ENCODE results near the gene PYHIN1.
"Not testable (repeated sequence)": the region's sequence is repeated elsewhere in the genome, so short reads cannot be mapped to it uniquely, and the experiment has no call there.

The PYHIN1 gene

GRCh38 chr1:158984386-158984785, 53.0 kb downstream of the PYHIN1 start:
- DNase-seq, result no peak

- DNase-seq, result no peak
These were observed 58.1 kb downstream of the PYHIN1 start for GRCh38 chr1:158989424-158989823.

- DNase-seq, result no peak
These were observed 61.5 kb downstream of the PYHIN1 start for GRCh38 chr1:158992787-158993312.

DNA sequence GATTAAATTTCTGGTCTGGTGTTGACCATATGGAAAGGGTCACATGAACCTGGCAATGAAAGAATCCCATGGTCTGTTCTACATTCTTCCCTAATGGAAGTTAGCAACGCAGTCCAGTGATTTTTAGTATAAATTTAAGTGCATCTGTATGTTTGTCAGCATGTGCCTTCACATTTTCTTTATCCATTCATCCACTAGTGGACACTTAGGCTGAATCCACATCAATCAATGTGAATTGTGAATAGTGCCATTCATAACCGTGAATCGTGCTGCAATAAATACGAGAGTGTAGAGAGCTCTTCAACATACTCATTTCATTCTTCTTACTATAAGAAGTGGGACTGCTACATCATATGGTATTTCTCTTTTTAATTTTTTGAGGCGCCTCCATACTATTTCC, 65.6 kb downstream of the PYHIN1 start:
- DNase-seq, result no peak

DNA sequence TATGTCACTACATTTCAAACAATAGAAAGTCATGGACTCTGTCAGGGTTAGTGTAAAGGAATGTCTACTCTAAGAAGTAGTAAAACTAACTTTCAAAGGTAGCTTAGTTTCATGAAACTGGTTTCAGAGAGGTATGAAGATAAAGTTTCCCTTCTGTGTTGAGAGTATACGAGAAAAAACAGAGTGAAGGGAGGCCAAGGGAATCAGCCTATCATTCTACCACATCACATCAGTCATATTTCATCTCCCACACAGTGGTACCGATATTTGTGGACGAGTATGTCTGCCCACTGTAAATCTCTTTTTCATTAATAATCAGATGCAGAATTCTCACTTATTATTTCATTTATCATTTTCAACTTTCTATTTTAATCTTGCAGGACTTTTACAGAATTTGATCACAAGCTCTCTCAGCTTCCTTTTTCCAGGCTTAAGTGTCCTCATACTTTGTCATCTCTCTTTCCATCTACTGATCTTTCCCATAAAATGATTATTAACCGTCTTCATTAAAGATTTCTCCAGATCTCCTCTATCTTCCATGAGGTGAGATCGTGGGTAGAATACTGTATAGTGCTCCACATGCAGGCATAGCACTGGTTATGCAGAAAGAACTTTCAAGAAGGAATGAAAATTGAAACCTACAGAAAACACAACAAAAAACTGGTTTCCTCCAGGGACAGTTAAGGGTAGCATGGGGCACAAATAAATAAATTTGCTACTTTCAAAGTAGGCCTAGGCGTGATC, 66.9 kb downstream of the PYHIN1 start:
- no peak for DNase-seq

GRCh38 chr1:158998781-158999161, 67.4 kb downstream of the PYHIN1 start:
- DNase-seq, result peak; percentile 80

- DNase-seq, result no peak
These were observed 68.1 kb downstream of the PYHIN1 start for GRCh38 chr1:158999316-159000069.

- no peak for DNase-seq
These were observed 68.7 kb downstream of the PYHIN1 start for GRCh38 chr1:159000070-159000409.

GRCh38 chr1:159000625-159001024, 69.3 kb downstream of the PYHIN1 start:
- DNase-seq, result no peak

- DNase-seq, result no peak
These were observed 73.8 kb downstream of the PYHIN1 start for GRCh38 chr1:159005161-159005560.

DNA sequence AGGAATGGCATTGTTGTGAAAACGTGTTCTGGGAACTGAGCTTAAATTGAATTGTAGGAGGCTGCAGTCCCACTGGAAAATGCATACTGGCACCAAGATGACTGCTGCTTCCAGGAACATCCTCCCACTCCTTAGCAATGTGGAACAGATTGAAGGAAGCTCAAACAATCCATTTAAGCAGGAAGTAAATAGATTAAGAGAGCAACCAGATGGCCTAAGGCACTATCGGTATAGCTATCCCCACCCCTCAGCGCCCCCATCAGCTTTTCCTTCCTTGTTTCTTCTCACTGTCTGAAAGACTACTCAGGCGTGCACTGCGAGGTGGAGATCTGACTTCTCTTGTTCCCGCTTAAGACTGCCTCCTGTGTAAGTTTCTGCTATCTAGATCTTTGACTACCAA, 74.3 kb downstream of the PYHIN1 start:
- DNase-seq, result no peak

DNA sequence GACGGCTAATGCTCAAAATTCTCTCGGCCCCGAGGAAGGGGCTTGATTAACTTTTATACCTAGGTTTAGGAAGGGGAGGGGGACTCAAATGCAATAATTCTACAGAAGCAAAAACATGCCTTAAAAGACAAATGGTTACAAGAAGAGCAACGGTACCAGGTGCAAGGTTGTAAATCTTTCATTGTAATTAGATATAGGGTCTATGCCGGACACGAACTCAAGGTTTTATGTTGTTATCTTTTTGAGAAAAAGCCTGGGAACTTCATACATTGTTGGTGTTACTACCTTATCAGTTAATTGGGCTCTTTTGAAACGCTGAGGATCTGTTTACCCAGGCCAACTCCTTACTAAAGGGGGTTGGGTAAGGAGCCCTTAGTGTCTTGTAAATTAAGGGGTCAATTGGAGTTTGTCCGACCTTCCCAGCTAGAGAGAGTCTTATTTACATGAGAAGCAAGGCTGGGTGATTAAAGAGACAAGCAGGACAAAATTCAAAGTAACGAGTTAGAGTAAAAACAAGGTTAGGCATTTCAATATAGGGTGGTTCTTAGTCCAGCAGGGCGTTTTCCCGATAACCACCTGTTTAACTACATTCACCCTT, 75.0 kb downstream of the PYHIN1 start:
- not testable (repeated sequence) for DNase-seq

DNA sequence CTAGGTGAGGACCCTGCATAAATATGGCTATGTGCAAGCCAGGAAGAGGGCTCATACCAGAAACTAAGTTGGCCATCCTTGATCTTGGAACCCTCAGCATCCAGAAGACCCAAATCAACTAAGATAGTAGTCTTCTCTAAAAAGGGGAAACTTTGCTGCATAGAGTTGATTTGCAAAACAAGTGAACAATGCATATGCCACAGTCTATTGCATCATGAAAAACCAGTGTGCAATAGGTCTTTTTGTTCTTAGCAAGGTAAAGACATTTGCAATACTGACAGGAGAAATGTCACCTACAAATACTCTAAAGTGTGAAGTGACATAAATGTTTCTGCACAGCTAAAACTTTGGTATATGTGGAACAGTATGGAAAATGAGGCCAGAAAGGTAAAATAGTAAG, 76.4 kb downstream of the PYHIN1 start:
- DNase-seq, result no peak

- DNase-seq, result peak; percentile 20
These were observed 77.4 kb downstream of the PYHIN1 start for GRCh38 chr1:159008744-159009188.

DNA sequence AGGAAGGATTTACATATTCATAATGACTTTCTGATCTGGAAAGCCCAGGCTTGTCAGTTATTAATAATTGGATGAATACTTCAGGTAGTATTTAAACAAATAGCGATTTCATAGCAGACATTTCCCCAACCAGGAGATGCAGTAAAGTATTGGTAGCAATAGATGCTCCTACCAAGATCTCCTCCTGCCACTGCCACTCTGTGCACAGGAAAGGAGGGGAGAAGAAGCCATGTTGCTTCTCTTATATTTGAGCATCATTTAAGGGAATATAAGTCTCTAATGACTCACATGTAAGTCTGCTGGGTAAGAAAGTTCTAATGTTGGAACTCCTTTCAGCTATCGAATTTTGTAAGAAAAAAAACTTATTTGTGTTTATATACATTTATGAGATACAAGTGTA, 77.9 kb downstream of the PYHIN1 start:
- peak; percentile 16 for DNase-seq

- DNase-seq, result peak; percentile 85
These were observed 78.5 kb downstream of the PYHIN1 start, which contains the start of gene IFI16 for GRCh38 chr1:159009704-159010361. Gene IFI16, plus strand, starts transcription at chr1:159009907. Its CDS starts 4,774 bp downstream, at chr1:159014681.

DNA sequence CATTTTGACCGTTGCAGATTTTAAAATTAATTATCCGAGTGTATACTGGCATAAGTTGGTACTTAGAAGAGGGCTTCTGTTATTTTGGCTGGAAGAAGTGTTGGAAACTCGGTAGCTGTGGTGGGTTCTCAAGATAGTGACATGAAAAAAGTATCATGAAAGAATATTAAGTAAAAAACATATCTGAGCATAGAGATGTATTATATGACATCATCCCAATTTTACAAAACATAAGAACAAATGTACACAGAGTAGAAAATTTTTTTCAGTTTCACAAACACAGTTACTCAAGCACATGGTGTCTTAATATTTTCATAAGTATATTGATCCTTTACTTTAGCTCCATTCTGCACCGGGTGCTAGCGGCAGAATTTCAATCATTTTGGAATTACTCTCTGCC, 79.0 kb downstream of the PYHIN1 start:
- no peak for DNase-seq

DNA sequence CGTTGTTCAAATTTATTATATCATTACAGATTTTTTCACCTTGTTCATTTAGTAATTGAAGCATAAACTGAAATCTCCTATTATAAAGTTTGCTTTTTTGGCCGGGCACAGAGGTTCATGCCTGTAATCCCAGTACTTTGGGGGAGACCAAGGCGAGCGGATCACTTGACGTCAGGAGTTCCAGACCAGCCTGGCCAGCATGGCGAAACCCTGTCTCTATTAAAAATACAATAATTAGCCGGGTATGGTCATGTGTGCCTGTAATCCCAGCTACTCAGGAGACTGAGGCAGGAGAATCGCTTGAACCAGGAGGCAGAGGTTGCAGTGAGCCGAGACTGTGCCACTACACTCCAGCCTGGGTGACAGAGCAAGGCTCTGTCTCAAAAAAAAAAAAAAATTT, 79.6 kb downstream of the PYHIN1 start:
- peak; percentile 15 for DNase-seq

GRCh38 chr1:159011751-159012150, 80.4 kb downstream of the PYHIN1 start:
- DNase-seq, result no peak

GRCh38 chr1:159012495-159012894, 81.1 kb downstream of the PYHIN1 start:
- DNase-seq, result peak; percentile 87

GRCh38 chr1:159014003-159014571, 82.7 kb downstream of the PYHIN1 start:
- DNase-seq, result no peak

GRCh38 chr1:159014851-159015250, 83.5 kb downstream of the PYHIN1 start:
- DNase-seq, result no peak

GRCh38 chr1:159015440-159015909, 84.1 kb downstream of the PYHIN1 start:
- peak; percentile 95 for DNase-seq
